GM13976 (cell line): Measurements from ENCODE around the gene PDLIM5.

Experiments used
- DNase-seq: peaks from one replicate; pipeline ENCODE4 v3.0.0; 2012; ENCODE audit warnings: low spot score
- in situ Hi-C: fragments of 300-500 bp; cut with MboI; formaldehyde crosslinking; loops from one replicate; pipeline ENCODE4 v1.12.0; 2022; ENCODE audit warnings: low sequenced_read_pairs, mixed read lengths, inconsistent platforms; ENCODE audit not compliant: unreplicated experiment
- TF ChIP-seq, protein P1 (sequence below): IDR thresholded peaks from 2 replicates; pipeline ENCODE4 v1.5.1; 2012; ENCODE audit warnings: borderline replicate concordance, mild to moderate bottlenecking; ENCODE audit not compliant: insufficient read depth; ENCODE audit errors: extremely low read depth, missing control alignments, control extremely low read depth

PDLIM5 gene

GRCh38 chr4:94414907-94415306 lies 36.8 kb upstream of the PDLIM5 start:
- in situ Hi-C loops: no loop called here

DNA sequence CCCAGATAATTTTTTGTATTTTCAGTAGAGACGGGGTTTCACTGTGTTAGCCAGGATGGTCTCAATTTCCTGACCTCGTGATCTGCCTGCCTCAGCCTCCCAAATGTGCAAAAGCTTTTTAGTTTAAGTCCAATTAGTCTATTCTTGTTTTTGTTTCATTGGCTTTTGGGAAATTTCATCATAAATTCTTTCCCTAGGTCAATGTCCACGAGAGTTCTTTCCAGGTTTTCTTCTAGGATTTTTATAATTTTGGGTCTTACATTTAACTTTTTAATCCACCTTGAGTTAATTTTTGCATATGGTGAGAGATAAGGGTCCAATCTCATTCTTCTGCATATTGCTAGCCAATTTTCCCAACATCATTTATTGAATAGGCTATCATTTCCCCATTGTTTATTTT lies 36.3 kb upstream of the PDLIM5 start:
- in situ Hi-C loops: no loop called here
- no peak for DNase-seq
- TF ChIP-seq, protein P1, sequence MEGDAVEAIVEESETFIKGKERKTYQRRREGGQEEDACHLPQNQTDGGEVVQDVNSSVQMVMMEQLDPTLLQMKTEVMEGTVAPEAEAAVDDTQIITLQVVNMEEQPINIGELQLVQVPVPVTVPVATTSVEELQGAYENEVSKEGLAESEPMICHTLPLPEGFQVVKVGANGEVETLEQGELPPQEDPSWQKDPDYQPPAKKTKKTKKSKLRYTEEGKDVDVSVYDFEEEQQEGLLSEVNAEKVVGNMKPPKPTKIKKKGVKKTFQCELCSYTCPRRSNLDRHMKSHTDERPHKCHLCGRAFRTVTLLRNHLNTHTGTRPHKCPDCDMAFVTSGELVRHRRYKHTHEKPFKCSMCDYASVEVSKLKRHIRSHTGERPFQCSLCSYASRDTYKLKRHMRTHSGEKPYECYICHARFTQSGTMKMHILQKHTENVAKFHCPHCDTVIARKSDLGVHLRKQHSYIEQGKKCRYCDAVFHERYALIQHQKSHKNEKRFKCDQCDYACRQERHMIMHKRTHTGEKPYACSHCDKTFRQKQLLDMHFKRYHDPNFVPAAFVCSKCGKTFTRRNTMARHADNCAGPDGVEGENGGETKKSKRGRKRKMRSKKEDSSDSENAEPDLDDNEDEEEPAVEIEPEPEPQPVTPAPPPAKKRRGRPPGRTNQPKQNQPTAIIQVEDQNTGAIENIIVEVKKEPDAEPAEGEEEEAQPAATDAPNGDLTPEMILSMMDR: no peak

More at GRCh38 chr4:94414907-94415306, 36.8 kb upstream of the PDLIM5 start:
- no peak for DNase-seq
- TF ChIP-seq, protein P1: no peak

DNA sequence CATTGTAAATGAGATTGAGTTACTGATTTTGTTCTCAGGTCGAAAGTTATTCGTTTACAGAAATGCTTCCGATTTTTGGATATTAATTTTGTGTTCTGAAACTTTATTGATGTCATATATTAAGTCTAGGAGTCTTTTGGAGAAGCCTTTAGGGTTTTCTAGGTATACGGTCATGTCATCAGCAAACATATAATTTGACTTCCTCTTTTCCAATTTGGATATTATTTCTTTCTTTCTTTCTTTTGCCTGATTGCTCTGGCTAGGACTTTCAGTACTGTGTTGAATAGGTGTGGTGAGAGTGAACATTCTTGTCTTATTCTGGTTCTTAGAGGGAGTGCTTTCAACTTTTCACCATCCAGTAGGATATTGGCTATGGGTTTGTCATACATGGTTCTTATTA lies 35.4 kb upstream of the PDLIM5 start:
- no peak for DNase-seq
- TF ChIP-seq, protein P1: no peak
- in situ Hi-C loops: no loop called here

DNA sequence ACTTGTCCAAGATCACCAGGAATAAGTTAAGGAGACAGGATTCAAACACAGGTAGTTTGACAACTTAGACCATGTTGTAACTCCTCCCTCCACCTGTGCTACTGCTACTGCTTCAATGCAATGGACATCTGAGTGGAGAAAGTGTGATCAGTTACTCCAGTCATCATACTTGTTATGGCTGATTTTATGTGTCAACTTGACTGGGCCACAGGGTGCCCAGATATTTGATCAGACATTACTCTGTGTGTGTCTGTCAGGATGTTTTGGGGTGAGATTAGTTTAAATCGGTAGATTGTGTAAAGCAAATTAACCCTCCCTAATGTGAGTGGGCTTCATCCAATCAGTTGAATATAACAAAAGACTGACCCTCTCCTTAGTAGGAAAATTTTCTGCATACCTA lies 34.8 kb upstream of the PDLIM5 start:
- in situ Hi-C loops: no loop called here
- TF ChIP-seq, protein P1: no peak
- DNase-seq: no peak

GRCh38 chr4:94419549-94419948 lies 32.2 kb upstream of the PDLIM5 start:
- TF ChIP-seq, protein P1: no peak
- no peak for DNase-seq
- in situ Hi-C loops: no loop called here

GRCh38 chr4:94419956-94420355 lies 31.8 kb upstream of the PDLIM5 start:
- TF ChIP-seq, protein P1: no peak
- in situ Hi-C loops: no loop called here
- no peak for DNase-seq

- in situ Hi-C loops: no loop called here
- no peak for DNase-seq
- TF ChIP-seq, protein P1: no peak
These were observed 31.4 kb upstream of the PDLIM5 start for GRCh38 chr4:94420356-94420755.
